Sciatic nerve (tissue), 2 donors: Measurements from ENCODE around the gene LGALS9. TPM values are rescaled to one million over a fixed set of nuclear protein-coding genes. Genes with fewer than 3 reads are reported as not detected.

ENCODE experiments used
- ATAC-seq: fragments of 200-7000 bp; cut with Tn5 transposase; one replicate; pipeline ENCODE4 v1.9.1; 2020; ENCODE audit warnings: mild to moderate bottlenecking, moderate library complexity
- DNase-seq: peaks from one replicate; pipeline ENCODE4 v3.0.0-alpha.2; 2020; ENCODE audit warnings: low spot score
- intact Hi-C: fragments of 100-400 bp; cut with DNase I; formaldehyde crosslinking; loops from one replicate; pipeline ENCODE4 v1.14.2; 2022
- total RNA-seq: library from RNA; stranded (reverse); fragmentation: NEBNext Ultra II Directional; extraction: Animal tissue kit (Norgen Biotek cat#: 25700); gene quantifications from one replicate; pipeline ENCODE4 v1.2.1, GENCODE V29; 2021
- donor health status: DM: no; HTN: no; CAD: no.
- donor health status: DM: no; HTN: no; CAD: no.

Gene LGALS9
- 41.8 TPM for total RNA-seq

- peak; percentile 11 for ATAC-seq
These were observed at the start of gene LGALS9 for GRCh38 chr17:27630607-27631410. Gene LGALS9 (plus strand): TSS chr17:27631188. CDS start chr17:27631266, 78 bp downstream.

DNA sequence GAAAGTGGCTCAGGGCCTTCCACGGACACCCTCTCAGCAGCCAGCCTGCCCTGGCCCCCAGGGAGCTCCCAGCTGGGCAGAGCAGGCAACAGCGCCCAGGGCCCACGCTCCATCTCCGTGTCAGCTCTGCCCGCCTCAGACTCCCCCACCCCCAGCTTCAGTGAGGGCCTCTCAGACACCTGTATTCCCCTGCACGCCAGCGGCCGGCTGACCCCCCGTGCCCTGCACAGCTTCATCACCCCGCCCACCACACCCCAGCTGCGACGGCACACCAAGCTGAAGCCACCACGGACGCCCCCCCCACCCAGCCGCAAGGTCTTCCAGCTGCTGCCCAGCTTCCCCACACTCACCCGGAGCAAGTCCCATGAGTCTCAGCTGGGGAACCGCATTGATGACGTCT is 48.3 kb upstream of the LGALS9 start:
- ATAC-seq (no peak), DNase-seq (no peak)
- intact Hi-C loops, result no loop called here

More at GRCh38 chr17:27630607-27631410, at the start of gene LGALS9:
- no peak for DNase-seq
- intact Hi-C loops, result no loop called here

DNA sequence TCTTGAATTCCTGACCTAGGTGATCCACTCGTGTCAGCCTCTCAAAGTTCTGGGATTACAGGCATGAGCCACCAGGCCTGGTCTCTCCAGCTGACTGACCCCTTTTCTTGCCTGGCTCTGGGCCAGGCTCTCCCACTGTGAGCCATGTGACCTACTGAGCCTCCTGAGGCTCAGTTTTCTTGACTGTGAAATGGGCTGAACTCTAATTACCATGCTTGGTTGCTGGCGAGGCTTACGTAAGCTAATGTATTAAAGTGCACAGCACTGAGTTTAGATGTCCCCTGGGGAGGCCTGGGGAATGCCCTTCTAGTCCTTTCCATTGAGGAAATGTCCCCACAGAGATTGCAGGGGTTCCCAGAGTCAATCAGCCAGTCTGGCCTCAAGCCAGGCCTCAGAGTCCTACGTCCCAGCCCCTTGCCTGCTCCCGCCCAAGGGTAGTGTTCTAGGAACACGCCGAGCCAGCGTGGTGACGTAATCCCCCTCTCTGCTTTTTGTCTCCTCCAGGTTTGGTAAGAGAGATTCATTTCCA is 45.8 kb upstream of the LGALS9 start:
- ATAC-seq (no peak), DNase-seq (no peak)
- intact Hi-C loops, result no loop called here

DNA sequence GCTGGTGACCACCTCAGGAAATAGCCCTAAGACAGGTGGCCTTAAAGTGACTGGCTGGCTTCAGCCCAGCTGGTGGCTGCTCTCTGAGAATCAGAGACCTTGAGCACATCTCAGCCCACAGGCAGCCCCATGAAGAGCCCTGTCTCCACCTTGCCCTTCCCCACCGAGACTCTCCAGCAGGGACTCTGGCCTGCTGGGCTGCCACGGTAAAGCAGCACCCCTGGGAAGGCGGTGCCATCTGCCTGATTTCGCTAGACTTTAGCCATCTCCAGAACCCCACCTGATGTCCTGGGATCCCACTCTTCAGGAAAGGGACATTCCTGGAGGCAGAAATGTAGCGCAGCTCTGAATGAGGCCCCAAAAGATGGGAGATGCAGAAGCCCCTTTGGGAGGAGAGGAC is 45.2 kb upstream of the LGALS9 start:
- intact Hi-C loops, result no loop called here
- no peak for ATAC-seq
- DNase-seq, result no peak

DNA sequence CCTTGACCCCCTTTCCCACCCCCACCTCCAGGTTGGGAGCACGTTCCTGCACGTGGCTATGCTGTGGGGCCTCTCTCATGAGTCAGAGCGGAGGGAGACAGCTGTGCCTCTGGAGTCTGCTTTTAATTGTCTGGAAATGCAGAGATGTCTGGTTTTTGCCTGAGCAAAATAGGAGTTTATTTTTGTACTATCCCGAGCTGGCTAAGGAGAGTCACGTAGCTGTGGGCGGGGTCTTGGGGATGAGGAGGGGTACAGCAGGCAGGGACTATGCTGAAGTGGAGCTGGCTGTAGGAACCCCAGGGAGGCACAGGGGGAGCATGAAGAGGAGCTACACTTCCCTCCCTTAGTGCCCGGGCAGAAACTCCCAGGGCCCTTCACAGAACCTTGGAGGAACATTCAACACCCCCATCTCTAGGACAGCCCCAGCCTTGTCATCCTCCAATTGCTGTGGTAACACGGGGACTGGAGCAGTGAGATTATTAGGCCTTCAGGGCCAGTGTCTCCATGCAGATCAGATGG is 44.7 kb upstream of the LGALS9 start:
- intact Hi-C loops, result no loop called here
- DNase-seq, result no peak
- ATAC-seq, result no peak

GRCh38 chr17:27588354-27588753 is 42.6 kb upstream of the LGALS9 start:
- ATAC-seq, result no peak
- intact Hi-C loops, result no loop called here
- no peak for DNase-seq

DNA sequence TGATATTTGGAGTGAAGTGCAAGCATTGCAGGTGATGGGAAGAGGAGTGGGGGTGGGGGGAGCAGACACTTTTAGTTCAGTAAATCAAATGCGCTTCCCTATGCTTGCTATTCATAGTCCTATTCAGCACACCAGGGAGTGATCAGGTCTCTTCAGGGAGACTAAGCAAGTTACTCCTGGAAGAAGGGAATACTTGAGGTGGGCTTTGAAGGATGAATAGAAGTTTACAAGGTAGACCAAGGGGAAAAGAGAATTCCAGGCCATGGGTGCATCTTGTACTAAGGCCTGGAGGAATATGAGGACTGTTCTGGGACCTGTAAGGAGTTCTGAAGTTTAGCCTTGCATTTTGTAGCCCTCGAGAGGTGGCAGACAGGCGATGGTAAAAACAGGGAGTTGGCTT is 40.1 kb upstream of the LGALS9 start:
- no peak for ATAC-seq
- DNase-seq, result no peak
- intact Hi-C loops, result no loop called here

GRCh38 chr17:27591986-27592385 is 39.0 kb upstream of the LGALS9 start:
- intact Hi-C loops, result no loop called here
- DNase-seq, result no peak
- no peak for ATAC-seq

GRCh38 chr17:27593232-27593856 is 37.6 kb upstream of the LGALS9 start:
- ATAC-seq, result no peak
- DNase-seq, result no peak
- intact Hi-C loops, result no loop called here

DNA sequence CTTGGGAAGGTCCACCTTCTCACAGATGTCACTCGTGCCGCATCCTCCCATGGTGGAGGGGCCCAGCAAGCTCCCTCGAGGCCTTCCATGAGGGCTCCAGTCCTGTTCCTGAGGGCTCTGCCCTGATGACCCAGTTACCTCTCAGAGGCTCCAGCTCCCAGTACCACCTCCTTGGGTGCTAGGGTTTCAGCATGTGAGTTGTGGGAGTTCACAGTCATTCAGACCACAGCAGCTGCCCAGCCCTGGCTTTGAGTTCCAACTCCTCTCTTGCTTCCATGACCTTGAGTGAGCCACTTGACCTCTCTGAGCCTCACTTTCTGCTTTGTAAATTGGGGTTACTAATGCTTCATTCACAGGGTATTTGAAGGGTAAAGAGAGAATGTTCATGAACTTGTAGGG is 37.1 kb upstream of the LGALS9 start:
- ATAC-seq, result no peak

GRCh38 chr17:27595208-27595607 is 35.8 kb upstream of the LGALS9 start:
- no peak for ATAC-seq
- intact Hi-C loops, result no loop called here

More for the DNA sequence above, 37.1 kb upstream of the LGALS9 start:
- no peak for DNase-seq
- intact Hi-C loops, result no loop called here

DNA sequence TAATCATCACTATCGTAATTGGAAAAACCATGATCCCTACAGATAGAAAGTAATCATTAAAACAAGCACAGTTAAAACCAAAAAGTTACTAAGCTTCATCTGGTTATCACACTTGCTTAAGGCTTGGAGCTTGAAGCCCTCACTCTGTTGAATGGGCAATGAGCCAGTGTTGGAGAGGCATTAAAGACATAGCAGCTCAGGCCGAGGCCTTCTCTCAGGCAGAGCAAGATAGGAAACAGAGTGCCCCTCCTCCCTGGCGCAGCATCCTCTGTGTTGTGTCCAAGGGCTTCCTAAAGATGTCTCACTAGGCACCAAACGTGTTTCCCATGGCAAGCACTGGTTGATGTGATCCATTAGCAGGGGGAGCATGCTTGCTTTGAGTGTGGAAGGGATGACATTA is 34.9 kb upstream of the LGALS9 start:
- intact Hi-C loops, result no loop called here
- ATAC-seq, result no peak
- DNase-seq, result no peak

More at GRCh38 chr17:27595208-27595607, 35.8 kb upstream of the LGALS9 start:
- no peak for DNase-seq

DNA sequence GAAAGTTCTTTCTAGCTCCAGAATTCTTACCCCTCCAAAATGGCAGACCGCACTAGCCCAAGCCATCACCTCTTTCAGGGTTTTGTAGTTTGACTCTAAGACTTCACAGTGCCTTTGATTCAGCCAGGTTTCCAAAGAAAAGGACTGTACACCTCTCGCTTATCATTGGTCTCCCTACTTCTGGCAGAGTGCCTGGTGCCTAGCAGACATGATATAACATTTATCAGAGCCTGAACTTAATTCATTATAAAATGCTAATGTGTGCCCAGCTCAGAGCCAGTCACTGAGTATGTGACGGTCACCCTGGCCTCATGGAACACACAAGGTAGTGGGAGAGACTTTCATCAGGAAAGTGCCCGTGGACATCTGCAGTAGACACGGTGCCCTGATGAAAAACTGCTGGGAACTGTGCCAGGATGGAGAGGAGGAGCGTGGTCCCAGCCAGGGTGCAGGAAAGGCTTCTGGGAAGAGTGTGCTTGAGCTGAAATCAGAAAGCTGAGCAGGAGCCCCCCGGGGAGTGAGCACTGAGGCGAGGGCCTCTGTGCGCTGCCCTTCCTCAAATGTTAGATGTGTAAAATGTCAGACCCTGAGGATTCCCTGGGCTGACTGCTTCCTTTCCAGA is 34.3 kb upstream of the LGALS9 start:
- no peak for DNase-seq
- intact Hi-C loops, result no loop called here
- ATAC-seq, result no peak

DNA sequence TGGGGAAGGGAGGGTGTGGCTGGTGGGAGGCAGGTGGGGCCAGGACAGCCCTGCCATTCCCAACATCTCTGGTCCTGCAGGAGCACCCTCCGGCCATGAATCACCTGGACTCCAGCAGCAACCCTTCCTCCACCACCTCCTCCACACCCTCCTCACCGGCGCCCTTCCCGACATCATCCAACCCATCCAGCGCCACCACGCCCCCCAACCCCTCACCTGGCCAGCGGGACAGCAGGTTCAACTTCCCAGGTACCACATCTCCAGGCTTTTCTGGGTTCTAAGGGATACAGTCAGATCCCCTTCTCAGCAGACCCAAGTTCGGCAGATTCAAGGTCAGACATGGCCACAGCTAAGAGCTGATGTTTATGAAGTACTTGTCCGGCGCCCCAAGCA is 33.8 kb upstream of the LGALS9 start:
- no peak for DNase-seq
- intact Hi-C loops, result no loop called here

GRCh38 chr17:27597783-27598320 is 33.1 kb upstream of the LGALS9 start:
- DNase-seq, result no peak
- intact Hi-C loops, result no loop called here
- ATAC-seq, result no peak

More for the DNA sequence above, 33.8 kb upstream of the LGALS9 start:
- no peak for ATAC-seq

DNA sequence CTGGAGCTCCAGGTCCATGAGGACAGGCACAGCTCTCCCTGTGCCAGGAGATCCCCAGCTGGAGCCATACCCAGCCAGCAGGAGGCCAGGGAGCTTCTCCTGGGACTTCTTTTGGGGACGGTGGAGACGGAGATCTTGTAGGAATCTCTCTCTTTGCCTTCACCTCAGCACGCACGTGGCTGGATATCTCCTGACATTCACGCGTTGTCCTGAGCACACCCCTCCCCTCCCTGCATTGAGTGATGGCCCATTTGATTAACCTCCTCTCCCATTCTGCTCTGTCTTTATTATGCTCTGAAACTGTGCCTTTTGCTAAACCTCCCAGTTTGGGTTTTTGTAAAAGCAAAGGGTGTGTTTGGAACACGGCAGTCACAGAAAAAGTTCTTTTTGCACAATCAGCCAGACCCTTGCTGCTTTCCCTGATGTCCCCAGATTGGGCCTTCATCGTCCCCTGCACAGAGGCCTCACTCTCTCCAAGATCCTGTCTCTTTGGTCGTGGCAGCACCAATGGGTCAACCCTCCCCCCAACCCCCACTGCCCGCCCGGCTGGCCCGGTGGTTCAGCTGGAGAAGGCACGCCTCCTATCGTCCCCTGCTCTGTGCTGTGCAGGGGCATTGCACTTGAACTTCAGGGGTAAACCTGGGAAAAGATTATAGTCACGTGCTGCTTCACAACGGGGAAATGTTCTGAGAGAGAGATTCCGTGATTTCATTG is 32.5 kb upstream of the LGALS9 start:
- ATAC-seq (no peak), DNase-seq (no peak)
- intact Hi-C loops, result no loop called here

GRCh38 chr17:27600471-27600870 is 30.5 kb upstream of the LGALS9 start:
- intact Hi-C loops, result loop anchor here (2.0 to 10.0 kb wide), 3 partner anchors 143 to 248 kb away; partner anchors contain the start of gene KSR1

DNA sequence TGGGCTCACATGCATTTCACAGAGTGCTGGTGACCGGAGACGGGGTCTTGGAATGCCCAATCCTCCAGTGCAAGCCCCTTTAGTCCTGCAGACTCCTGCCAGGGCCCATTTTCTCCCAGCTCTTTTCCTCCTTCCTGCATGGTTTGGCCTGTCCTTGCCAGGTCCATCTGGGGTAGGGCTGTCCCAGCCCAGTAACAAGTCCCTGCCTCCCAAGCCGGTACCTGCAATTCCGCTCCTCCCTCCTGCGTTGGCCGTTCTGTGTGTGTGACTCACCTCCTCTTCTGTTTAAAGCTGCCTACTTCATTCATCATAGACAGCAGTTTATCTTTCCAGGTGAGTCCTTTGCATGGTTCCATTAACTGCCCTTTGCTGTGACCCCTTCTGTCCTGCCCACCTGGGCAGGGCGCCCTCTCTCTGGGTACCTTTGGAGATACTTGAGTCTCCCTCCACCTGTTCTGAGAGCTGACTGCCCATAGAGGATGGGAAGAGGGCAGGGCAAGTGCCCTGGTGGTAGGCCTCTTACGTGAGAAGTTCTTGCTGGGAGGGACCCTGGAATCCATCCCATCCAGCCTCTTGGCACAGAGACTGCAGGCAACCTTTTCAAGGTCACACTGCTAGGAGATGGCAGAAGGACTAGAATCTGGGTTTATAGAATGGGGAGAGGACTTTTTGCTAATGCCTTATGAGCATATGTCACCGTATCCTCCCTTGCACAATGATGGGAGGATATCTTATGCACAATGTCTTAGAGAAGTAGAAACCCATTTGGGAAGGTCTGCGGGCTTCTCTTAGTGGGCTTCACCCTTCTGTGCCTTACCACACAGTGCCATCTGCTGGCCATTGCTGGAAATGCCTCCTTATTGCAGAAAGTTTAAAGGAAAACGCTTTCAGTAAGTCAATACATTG is 29.7 kb upstream of the LGALS9 start:
- intact Hi-C loops, result loop anchor here (2.0 to 10.0 kb wide), 3 partner anchors 144 to 249 kb away; partner anchors contain the start of gene KSR1
- DNase-seq (peak; percentile 94), ATAC-seq (peak; percentile 61)

More at GRCh38 chr17:27600471-27600870, 30.5 kb upstream of the LGALS9 start:
- DNase-seq (no peak), ATAC-seq (no peak)
